ENCODE data around the gene GRHL1. TPM values are rescaled to one million over a fixed set of nuclear protein-coding genes. Genes with fewer than 3 reads are reported as not detected.

Gene GRHL1
- total RNA-seq, 1 experiment from 2014 or later: 2.5 TPM

DNA sequence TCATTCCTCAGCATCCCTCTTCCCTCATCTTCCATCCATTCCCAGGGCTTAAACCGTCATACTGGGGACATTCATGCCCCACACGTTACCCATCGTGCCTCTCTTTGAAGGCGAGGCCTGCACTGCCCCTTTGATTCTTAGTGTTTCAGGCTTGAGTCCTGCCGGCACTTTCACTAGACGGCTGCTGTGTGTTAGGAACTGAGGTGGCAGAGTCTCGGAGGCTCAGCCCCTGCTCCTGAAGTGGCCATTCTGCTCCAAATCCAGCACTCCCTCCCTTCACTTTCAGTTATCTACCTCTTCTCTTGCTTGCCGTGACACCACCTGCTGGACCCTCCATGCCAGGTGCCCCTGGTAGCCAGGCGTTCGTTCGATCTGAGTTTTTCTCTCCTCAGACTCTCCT, 43.0 kb downstream of the GRHL1 start:
- H2BK120ac ChIP-seq (ENCODE audit: low read depth, low read length, poor library complexity, severe bottlenecking): no peak overlapping the region
- Mint-ChIP-seq H3K4me1 (peaks cover 6% of the 10 kb centered on the region in 2 experiments; a peak in 3 of 4 replicates), H3K4me3 (no peak overlapping the region), H3K27me3 (ENCODE audit: low read depth) (peaks cover 3% of the 10 kb centered on the region; the same call in 1 of the 2 replicates), H3K9me3 (no peaks in the 10 kb centered on the region), H3K36me3 (ENCODE audit: insufficient read depth in 1 of 3, low read depth in 3 of 3) (peaks cover 0 to 5% (median 0%) of the 10 kb centered on the region in 3 experiments; a peak in 1 of 7 replicates), H3K27ac (peak overlapping the region in 1 of 3 experiments; percentile 10; a peak in 2 of 7 replicates)
- no peak overlapping the region for H3T11ph ChIP-seq (ENCODE audit: low read length)
- H3K79me2 ChIP-seq (ENCODE audit: insufficient read depth, low read length): no peaks in the 10 kb centered on the region
- no peak overlapping the region for H2BK5ac ChIP-seq (ENCODE audit: insufficient read length, low read length)
- no peak overlapping the region for H2AFZ ChIP-seq (ENCODE audit: low read length)
- H3K23ac ChIP-seq (ENCODE audit: insufficient read length, low read depth, low read length): no peak overlapping the region
- H3K23me2 ChIP-seq (ENCODE audit: insufficient read length, low read depth, low read length, poor library complexity, severe bottlenecking): no peaks in the 10 kb centered on the region
- H4K91ac ChIP-seq (ENCODE audit: insufficient read length, low read depth, low read length): no peak overlapping the region
- H3K4me2 ChIP-seq (ENCODE audit: insufficient read depth, insufficient read length, low read length): no peak overlapping the region
- no peaks in the 10 kb centered on the region for H3K79me1 ChIP-seq (ENCODE audit: insufficient read depth, low read depth, low read length, poor library complexity, severe bottlenecking)
- no peak overlapping the region for H4K8ac ChIP-seq (replicated peaks; ENCODE audit: insufficient read length, low read depth, low read length)
- TF ChIP-seq CTCF (conservative IDR thresholded peaks at IDR 0.05): no peak
- no peak overlapping the region for H2AK5ac ChIP-seq (ENCODE audit: insufficient read length, low read length)
- DNase-seq: no peak
- no peaks in the 10 kb centered on the region for H4K20me1 ChIP-seq (ENCODE audit: control insufficient read depth, insufficient read depth, insufficient read length)
- no CpG with 5 or more reads among the region's 11 CpGs for WGBS (ENCODE audit: extremely low coverage, insufficient read length, low lambda C conversion rate)
- H3K18ac ChIP-seq (ENCODE audit: insufficient read length, low read depth, low read length): no peak overlapping the region
- no peak overlapping the region for H2BK15ac ChIP-seq (ENCODE audit: low read depth, low read length)
- no peak overlapping the region for H3K56ac ChIP-seq (ENCODE audit: insufficient read length, low read depth, low read length)
- no peaks in the 10 kb centered on the region for H3K9me3 ChIP-seq (ENCODE audit: control insufficient read depth, low read depth, low read length)
- no peaks in the 10 kb centered on the region for H3K4me1 ChIP-seq (ENCODE audit: insufficient read depth, low read length)
- no peaks in the 10 kb centered on the region for H3K27me3 ChIP-seq (ENCODE audit: insufficient read depth, low read length)
- no peak overlapping the region for H3K14ac ChIP-seq (ENCODE audit: insufficient read depth, low read length)
- H3K9ac ChIP-seq (ENCODE audit: extremely low read depth, insufficient read length, low read length): no peak overlapping the region
- H3K4ac ChIP-seq (ENCODE audit: low read depth, low read length): no peak overlapping the region
- no peak overlapping the region for H2BK12ac ChIP-seq (ENCODE audit: insufficient read length, low read depth, low read length)
- H4K5ac ChIP-seq (ENCODE audit: insufficient read length, low read depth, low read length): no peak overlapping the region
- H3K27ac ChIP-seq (ENCODE audit: insufficient read length, low read depth, low read length): no peak overlapping the region
- H2BK20ac ChIP-seq (ENCODE audit: low read depth, low read length, poor library complexity, severe bottlenecking): no peak overlapping the region
